Esophagus muscularis mucosa (tissue), 4 donors: ENCODE results near the gene NPRL2. TPM values are rescaled to one million over a fixed set of nuclear protein-coding genes. Genes with fewer than 3 reads are reported as not detected.

ENCODE experiments used
- DNase-seq: peaks from one replicate; pipeline ENCODE4 v3.0.0-alpha.2; 2017; ENCODE audit errors: extremely low spot score
- H3K27ac ChIP-seq, 4 donors: fragments of 200-600 bp; sonication (generic); replicated peaks in 1 of 4; 1 replicate in 3 of 4; 2 replicates in 1 of 4; pipeline ENCODE4 v1.5.1; 2016 to 2019; ENCODE audit warnings: mild to moderate bottlenecking in 1 of 4
- H3K27me3 ChIP-seq, 4 donors: fragments of 200-600 bp; sonication (generic); one replicate each; pipeline versions ENCODE4 v1.5.1 to v1.6.0; 2016 to 2019
- H3K36me3 ChIP-seq, 4 donors: fragments of 200-600 bp; sonication (generic); one replicate each; pipeline ENCODE4 v1.5.1; 2016 to 2019
- H3K4me1 ChIP-seq, 4 donors: fragments of 200-600 bp; sonication (generic); one replicate each; pipeline ENCODE4 v1.5.1; 2016 to 2019
- H3K4me3 ChIP-seq, 4 donors: fragments of 200-600 bp; sonication (generic); 1 replicate in 2 of 4; 2 replicates in 2 of 4; pipeline ENCODE4 v1.5.1; 2016 to 2019; ENCODE audit warnings: mild to moderate bottlenecking in 4 of 4, moderate library complexity in 1 of 4
- H3K9me3 ChIP-seq, 4 donors: fragments of 200-600 bp; sonication (generic); 1 replicate in 3 of 4; 2 replicates in 1 of 4; pipeline ENCODE4 v1.5.1; 2016 to 2019
- CTCF ChIP-seq, 3 experiments: fragments of 200-600 bp in 2 of 3; fragments of 450-650 bp in 1 of 3; sonication (generic) in 2 of 3; IDR thresholded peaks; one replicate each; pipeline ENCODE4 v1.5.1; 2017 to 2019; ENCODE audit warnings: antibody characterized with exemption in 3 of 3, mild to moderate bottlenecking in 2 of 3, moderate library complexity in 1 of 3
- EP300 ChIP-seq: sonication (generic); formaldehyde crosslinking; IDR thresholded peaks from one replicate; pipeline ENCODE4 v1.6.1; 2017; ENCODE audit warnings: antibody characterized with exemption
- POLR2A ChIP-seq: fragments of 450-650 bp; IDR thresholded peaks from one replicate; pipeline ENCODE4 v1.6.1; 2017; ENCODE audit warnings: antibody characterized with exemption, moderate library complexity, mild to moderate bottlenecking, low read depth
- POLR2AphosphoS5 ChIP-seq, 2 donors: sonication (generic); formaldehyde crosslinking; IDR thresholded peaks; one replicate each; pipeline ENCODE4 v1.6.1; 2017; ENCODE audit warnings: antibody characterized with exemption in 2 of 2
- WGBS: methylation state at CpG from one replicate; pipeline ENCODE4 v1.1.5; 2018; 5-methylcytosine and 5-hydroxymethylcytosine counted together
- intact Hi-C: fragments of 100-400 bp; cut with DNase I; formaldehyde crosslinking; loops from one replicate; pipeline ENCODE4 v1.15.1; 2023
- total RNA-seq, 4 donors: library from RNA; depleted of rRNA; stranded (reverse); fragments of >200 nt; gene quantifications; one replicate each; pipeline versions ENCODE4 v1.1.0 to v1.2.1, GENCODE V29; 2016

Gene NPRL2
- total RNA-seq, 4 donors from 2014 or later: 10.4 to 16.7 (median 14.2) TPM

GRCh38 chr3:50338965-50339364 is 11.6 kb downstream of the NPRL2 start:
- intact Hi-C loops: no loop called here
- WGBS: 67% methylated on average over 5 of the region's 5 CpGs
- Histone ChIP-seq H3K27ac (peak overlapping the region; percentile 96 to 100 (median 98)), H3K9me3 (no peaks in the 10 kb centered on the region), H3K4me1 (peaks cover 61 to 76% (median 73%) of the 10 kb centered on the region in 4 donors), H3K4me3 (peak overlapping the region; percentile 74 to 92 (median 88)), H3K27me3 (no peaks in the 10 kb centered on the region), H3K36me3 (no peaks in the 10 kb centered on the region)
- no peak for TF ChIP-seq POLR2A
- no peak for TF ChIP-seq EP300
- no peak for TF ChIP-seq POLR2AphosphoS5 (IDR thresholded peaks at IDR 0.05)
- TF ChIP-seq CTCF (IDR thresholded peaks at IDR 0.05): no peak
- no peak for DNase-seq

GRCh38 chr3:50337175-50337861 is 13.3 kb downstream of the NPRL2 start:
- H3K4me3 ChIP-seq: peak overlapping the region; percentile 74 to 92 (median 88)
- DNase-seq: peak; percentile 100
- H3K36me3 ChIP-seq: peaks cover 0 to 9% (median 2%) of the 10 kb centered on the region in 4 donors
- WGBS: 0% methylated on average over 3 of the region's 79 CpGs
- peaks cover 73 to 92% (median 89%) of the 10 kb centered on the region in 4 donors for H3K4me1 ChIP-seq
- intact Hi-C loops: no loop called here
- no peak for TF ChIP-seq CTCF (IDR thresholded peaks at IDR 0.05)
- peak; percentile 81 for TF ChIP-seq POLR2A
- peak; percentile 99 for TF ChIP-seq POLR2AphosphoS5 (IDR thresholded peaks at IDR 0.05)
- TF ChIP-seq EP300: no peak
- H3K27me3 ChIP-seq: no peaks in the 10 kb centered on the region
- H3K27ac ChIP-seq: peak overlapping the region; percentile 96 to 100 (median 98)
- H3K9me3 ChIP-seq: no peaks in the 10 kb centered on the region

GRCh38 chr3:50336452-50337174 is 14.0 kb downstream of the NPRL2 start:
- Histone ChIP-seq H3K27ac (peak overlapping the region; percentile 96 to 100 (median 98)), H3K27me3 (no peaks in the 10 kb centered on the region), H3K4me1 (peaks cover 78 to 91% (median 88%) of the 10 kb centered on the region in 4 donors), H3K4me3 (peak overlapping the region; percentile 74 to 92 (median 88)), H3K36me3 (peaks cover 4 to 16% (median 9%) of the 10 kb centered on the region in 4 donors), H3K9me3 (no peaks in the 10 kb centered on the region)
- TF ChIP-seq EP300 (no peak), CTCF (IDR thresholded peaks at IDR 0.05) (no peak), POLR2AphosphoS5 (IDR thresholded peaks at IDR 0.05) (no peak), POLR2A (no peak)
- DNase-seq: no peak
- 10% methylated on average over 10 of the region's 31 CpGs for WGBS
- intact Hi-C loops: no loop called here

- no peaks in the 10 kb centered on the region for H3K27me3 ChIP-seq
- peaks cover 24 to 37% (median 30%) of the 10 kb centered on the region in 4 donors for H3K36me3 ChIP-seq
- intact Hi-C loops: no loop called here
- no peaks in the 10 kb centered on the region for H3K9me3 ChIP-seq
- WGBS: 65% methylated on average over 5 of the region's 5 CpGs
- H3K27ac ChIP-seq: peak overlapping the region; percentile 96 to 100 (median 98)
- peaks cover 63 to 70% (median 67%) of the 10 kb centered on the region in 4 donors for H3K4me1 ChIP-seq
- H3K4me3 ChIP-seq: peak overlapping the region in 2 of 4 donors; percentile 1 to 2
- TF ChIP-seq EP300: no peak
- TF ChIP-seq CTCF (IDR thresholded peaks at IDR 0.05): no peak
- TF ChIP-seq POLR2A: no peak
- TF ChIP-seq POLR2AphosphoS5 (IDR thresholded peaks at IDR 0.05): no peak
- no peak for DNase-seq
Measured at GRCh38 chr3:50334339-50335075, 16.1 kb downstream of the NPRL2 start.
